GM23248 (cell line): Measurements from ENCODE around the gene WDR45.

ENCODE experiments used
- EZH2 ChIP-seq: fragments of 200-600 bp; sonication (generic); IDR thresholded peaks from 2 replicates; pipeline ENCODE4 v1.6.1; 2018; ENCODE audit warnings: antibody characterized with exemption, mild to moderate bottlenecking; ENCODE audit not compliant: insufficient read depth, poor library complexity, severe bottlenecking
- EZH2phosphoT487 ChIP-seq: fragments of 200-600 bp; sonication (generic); IDR thresholded peaks from 2 replicates; pipeline ENCODE4 v1.6.1; 2018; ENCODE audit warnings: antibody characterized with exemption, moderate library complexity, mild to moderate bottlenecking, low read depth; ENCODE audit not compliant: insufficient read depth

GRCh38 chrX:49064735-49065134 is 15.0 kb downstream of the WDR45 start:
- TF ChIP-seq EZH2: no peak
- no peak for TF ChIP-seq EZH2phosphoT487
